Trophoblast cell (in vitro differentiated cells and primary cell): Measurements from ENCODE around the gene BEND3.
A peak's percentile ranks its signal among the peaks of the same experiment; 100 is the strongest.

Source experiments
- DNase-seq, 2 donors: peaks; one replicate each; pipeline ENCODE4 v3.0.0-alpha.2; 2016
- H2AFZ ChIP-seq: 2 replicates; pipeline ENCODE4 v1.6.1; 2013; ENCODE audit warnings: low read length, moderate library complexity, mild to moderate bottlenecking; ENCODE audit not compliant: insufficient read depth, poor library complexity
- H2AK5ac ChIP-seq: 2 replicates; pipeline ENCODE4 v1.6.1; 2013; ENCODE audit warnings: mild to moderate bottlenecking, low read length
- H2BK120ac ChIP-seq: 2 replicates; pipeline ENCODE4 v1.6.1; 2013; ENCODE audit warnings: low read length, mild to moderate bottlenecking, moderate library complexity; ENCODE audit not compliant: insufficient read depth, poor library complexity
- H2BK12ac ChIP-seq: 2 replicates; pipeline ENCODE4 v1.6.1; 2013; ENCODE audit warnings: mild to moderate bottlenecking, low read length, moderate library complexity
- H2BK5ac ChIP-seq: 2 replicates; pipeline ENCODE4 v1.6.1; 2013; ENCODE audit warnings: low read length, low read depth, moderate library complexity, mild to moderate bottlenecking; ENCODE audit not compliant: poor library complexity
- H3K14ac ChIP-seq: 2 replicates; pipeline ENCODE4 v1.6.1; 2013; ENCODE audit warnings: mild to moderate bottlenecking, low read length
- H3K18ac ChIP-seq: 2 replicates; pipeline ENCODE4 v1.6.1; 2013; ENCODE audit warnings: mild to moderate bottlenecking, low read length
- H3K23ac ChIP-seq: 2 replicates; pipeline ENCODE4 v1.6.1; 2013; ENCODE audit warnings: low read length
- H3K27ac ChIP-seq: 2 replicates; pipeline ENCODE4 v1.5.1; 2013; ENCODE audit warnings: low read depth, mild to moderate bottlenecking, inconsistent platforms, low read length, moderate library complexity
- H3K27me3 ChIP-seq: 2 replicates; pipeline ENCODE4 v1.6.1; 2013; ENCODE audit warnings: inconsistent platforms, mild to moderate bottlenecking, low read length, moderate library complexity; ENCODE audit not compliant: insufficient read depth
- H3K36me3 ChIP-seq, 2 experiments: 1 replicate in 1 of 2; 2 replicates in 1 of 2; pipeline ENCODE4 v1.6.1; 2013; ENCODE audit warnings: low read length in 2 of 2, mild to moderate bottlenecking in 2 of 2, moderate library complexity in 1 of 2; ENCODE audit not compliant: insufficient read depth in 2 of 2, control insufficient read depth in 1 of 2
- H3K4ac ChIP-seq: 2 replicates; pipeline ENCODE4 v1.6.1; 2013; ENCODE audit warnings: low read depth, mild to moderate bottlenecking, low read length, moderate library complexity
- H3K4me1 ChIP-seq, 2 experiments: 1 replicate in 1 of 2; 2 replicates in 1 of 2; pipeline ENCODE4 v1.6.1; 2013; ENCODE audit warnings: low read length in 2 of 2, mild to moderate bottlenecking in 2 of 2, moderate library complexity in 1 of 2; ENCODE audit not compliant: insufficient read depth in 2 of 2, control insufficient read depth in 1 of 2
- H3K4me2 ChIP-seq: 2 replicates; pipeline ENCODE4 v1.6.1; 2013; ENCODE audit warnings: inconsistent platforms, mild to moderate bottlenecking, low read length, moderate library complexity
- H3K4me3 ChIP-seq: 2 replicates; pipeline ENCODE4 v1.5.1; 2013; ENCODE audit warnings: mild to moderate bottlenecking, low read depth, low read length, inconsistent platforms
- H3K79me1 ChIP-seq: one replicate; pipeline ENCODE4 v1.6.1; 2013; ENCODE audit warnings: low read length
- H3K79me2 ChIP-seq: 2 replicates; pipeline ENCODE4 v1.6.1; 2013; ENCODE audit warnings: low read length, mild to moderate bottlenecking; ENCODE audit not compliant: control insufficient read depth, insufficient read depth, poor library complexity
- H3K9ac ChIP-seq: 2 replicates; pipeline ENCODE4 v1.6.1; 2013; ENCODE audit warnings: mild to moderate bottlenecking, low read length
- H3K9me3 ChIP-seq: 2 replicates; pipeline ENCODE4 v1.6.1; 2013; ENCODE audit warnings: low read depth, mild to moderate bottlenecking, control low read depth, inconsistent platforms, low read length; ENCODE audit not compliant: insufficient read depth
- H4K12ac ChIP-seq: 2 replicates; pipeline ENCODE4 v1.6.1; 2013; ENCODE audit warnings: low read depth, mild to moderate bottlenecking, low read length, moderate library complexity
- H4K8ac ChIP-seq: 2 replicates; pipeline ENCODE4 v1.6.1; 2013; ENCODE audit warnings: low read depth, mild to moderate bottlenecking, low read length, moderate library complexity
- H4K91ac ChIP-seq: one replicate; pipeline ENCODE4 v1.6.1; 2013; ENCODE audit warnings: low read depth, mild to moderate bottlenecking, low read length, moderate library complexity
- WGBS: extraction: QIAGEN DNeasy Blood & Tissue Kit; methylation state at CpG from one replicate; pipeline ENCODE4 v1.1.7; 2013; ENCODE audit warnings: missing lambda C conversion rate; ENCODE audit not compliant: insufficient read length, insufficient coverage; ENCODE audit errors: extremely low coverage; 5-methylcytosine and 5-hydroxymethylcytosine counted together

Gene BEND3

DNA sequence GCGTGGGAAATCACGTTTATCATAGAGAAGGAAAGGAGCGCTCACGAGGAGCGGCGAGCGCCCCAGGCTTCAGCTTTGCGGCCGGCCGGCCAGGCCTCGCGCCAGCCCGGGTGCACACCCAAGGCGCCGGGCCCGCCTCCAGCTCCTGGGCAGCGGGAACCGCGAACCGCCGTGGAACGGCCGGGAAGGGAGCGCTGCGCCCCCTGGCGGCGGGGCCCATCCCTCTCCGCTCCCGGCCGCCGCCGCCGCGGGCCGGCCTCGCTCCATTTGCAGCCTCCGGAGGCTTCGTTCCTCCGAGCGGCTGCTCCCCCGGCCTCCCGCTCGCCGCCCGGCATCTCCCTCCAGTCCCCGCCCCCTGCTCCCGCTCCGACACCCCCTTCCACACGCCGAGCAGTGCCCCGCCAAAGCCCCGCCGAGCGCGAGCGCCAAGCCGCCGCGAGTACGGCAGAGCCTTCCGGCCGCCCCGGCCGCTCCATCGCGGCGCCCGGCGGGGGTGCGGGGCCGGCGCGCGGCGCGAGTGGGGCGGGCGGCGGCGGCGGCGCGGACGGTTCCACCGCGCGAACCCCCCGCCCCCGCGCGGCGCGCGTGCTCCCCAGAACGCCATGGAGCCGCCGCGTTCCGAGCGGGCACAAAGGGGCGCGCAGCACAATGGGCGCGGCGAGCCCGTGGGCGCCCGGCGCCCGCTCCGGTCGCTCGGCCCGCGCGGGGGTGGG is 946 bp downstream of the BEND3 start:
- Histone ChIP-seq H3K4me2 (peak overlapping the region; percentile 100), H2BK5ac (peak overlapping the region; percentile 31), H3K79me2 (peaks cover 3% of the 10 kb centered on the region), H3K4me1 (peaks cover 4 to 5% of the 10 kb centered on the region in 2 experiments), H4K8ac (peak overlapping the region; percentile 84), H2BK120ac (no peak overlapping the region), H3K14ac (peak overlapping the region; percentile 55), H3K27ac (peak overlapping the region; percentile 88), H4K91ac (peak overlapping the region; percentile 71), H3K9me3 (no peaks in the 10 kb centered on the region), H3K79me1 (peaks cover 7% of the 10 kb centered on the region), H3K23ac (no peak overlapping the region), H3K18ac (peak overlapping the region; percentile 58), H4K12ac (no peak overlapping the region), H3K36me3 (no peaks in the 10 kb centered on the region), H3K27me3 (no peaks in the 10 kb centered on the region), H2BK12ac (no peak overlapping the region), H3K4me3 (peak overlapping the region; percentile 89), H2AFZ (no peak overlapping the region), H2AK5ac (no peak overlapping the region), H3K9ac (peak overlapping the region; percentile 86), H3K4ac (no peak overlapping the region)
- no CpG with 5 or more reads among the region's 116 CpGs for WGBS
- DNase-seq = peak; percentile 86 to 94

DNA sequence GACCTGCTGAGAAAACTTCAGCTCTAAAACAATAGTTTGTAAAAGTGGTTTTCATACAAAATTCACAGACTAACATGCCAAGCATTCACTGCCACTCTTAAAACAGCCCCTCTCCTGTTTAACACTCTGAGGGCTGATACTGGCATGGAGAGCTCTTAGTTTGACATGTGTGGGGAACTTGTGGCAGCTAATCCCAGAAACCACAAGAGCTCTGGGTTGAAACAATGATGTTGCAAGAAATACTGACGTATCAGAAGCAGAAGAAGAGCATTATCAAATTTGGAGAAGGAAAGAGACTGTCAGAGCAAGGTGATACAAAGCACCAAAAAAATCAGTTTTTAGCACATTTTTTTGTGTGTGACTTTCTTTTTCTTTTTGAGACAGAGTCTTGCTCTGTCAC is 5.1 kb downstream of the BEND3 start:
- Histone ChIP-seq H3K27ac (no peak overlapping the region), H2BK120ac (no peak overlapping the region), H3K79me2 (no peaks in the 10 kb centered on the region), H3K14ac (no peak overlapping the region), H3K4me2 (no peak overlapping the region), H3K4me3 (no peak overlapping the region), H3K9me3 (no peaks in the 10 kb centered on the region), H3K4me1 (peaks cover 7% of the 10 kb centered on the region in 2 experiments), H3K18ac (no peak overlapping the region), H2BK5ac (no peak overlapping the region), H3K79me1 (peaks cover 4% of the 10 kb centered on the region), H2AFZ (no peak overlapping the region), H3K36me3 (no peaks in the 10 kb centered on the region), H4K8ac (no peak overlapping the region), H4K12ac (no peak overlapping the region), H2BK12ac (no peak overlapping the region), H3K9ac (no peak overlapping the region), H3K23ac (no peak overlapping the region), H4K91ac (no peak overlapping the region), H3K27me3 (no peaks in the 10 kb centered on the region), H3K4ac (no peak overlapping the region), H2AK5ac (no peak overlapping the region)
- no CpG with 5 or more reads among the region's 1 CpG for WGBS
- DNase-seq = no peak

DNA sequence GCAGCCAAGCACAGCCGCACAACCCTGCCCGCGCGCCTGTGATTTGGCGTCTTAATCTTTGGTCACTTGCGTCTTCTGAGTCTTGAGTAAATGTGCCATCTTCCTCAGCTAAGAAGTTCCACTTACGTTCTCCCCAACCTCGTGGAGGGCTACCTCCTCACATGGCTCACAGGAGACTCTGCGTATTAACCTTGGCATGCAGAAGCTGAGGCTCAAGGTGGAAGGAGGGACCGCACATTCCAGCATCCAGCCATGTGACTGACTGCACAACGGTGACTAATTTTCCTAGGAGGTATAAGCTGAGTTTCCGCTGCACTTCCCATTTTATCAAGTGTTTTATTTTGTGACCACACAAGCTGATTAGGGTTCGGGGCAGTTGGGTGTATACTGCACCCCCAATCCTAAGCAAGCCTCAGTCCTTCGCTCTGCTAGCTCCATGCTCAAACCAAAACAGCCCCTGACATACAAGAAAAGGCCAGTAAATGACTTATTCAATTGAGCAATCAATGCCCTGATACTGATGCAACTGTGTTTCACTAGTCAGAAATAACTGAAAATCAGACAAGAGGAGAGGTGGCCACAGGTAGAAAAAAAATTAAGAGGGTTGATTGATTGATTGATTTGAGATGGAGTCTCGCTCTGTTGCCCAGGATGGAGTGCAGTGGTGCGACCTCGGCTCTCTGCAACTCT is 7.0 kb downstream of the BEND3 start:
- Histone ChIP-seq H2BK120ac (no peak overlapping the region), H3K79me1 (no peaks in the 10 kb centered on the region), H3K27ac (no peak overlapping the region), H3K18ac (no peak overlapping the region), H3K36me3 (no peaks in the 10 kb centered on the region), H3K4me2 (no peak overlapping the region), H3K23ac (no peak overlapping the region), H2BK12ac (no peak overlapping the region), H3K4ac (no peak overlapping the region), H3K4me3 (no peak overlapping the region), H2AK5ac (no peak overlapping the region), H4K91ac (no peak overlapping the region), H2BK5ac (no peak overlapping the region), H3K79me2 (no peaks in the 10 kb centered on the region), H2AFZ (no peak overlapping the region), H3K9ac (no peak overlapping the region), H3K27me3 (no peaks in the 10 kb centered on the region), H4K8ac (no peak overlapping the region), H3K14ac (no peak overlapping the region), H3K9me3 (no peaks in the 10 kb centered on the region), H3K4me1 (peaks cover 2 to 4% of the 10 kb centered on the region in 2 experiments), H4K12ac (no peak overlapping the region)
- whole genome bisulfite sequencing = no CpG with 5 or more reads among the region's 17 CpGs
- peak; percentile 80 to 87 for DNase-seq

DNA sequence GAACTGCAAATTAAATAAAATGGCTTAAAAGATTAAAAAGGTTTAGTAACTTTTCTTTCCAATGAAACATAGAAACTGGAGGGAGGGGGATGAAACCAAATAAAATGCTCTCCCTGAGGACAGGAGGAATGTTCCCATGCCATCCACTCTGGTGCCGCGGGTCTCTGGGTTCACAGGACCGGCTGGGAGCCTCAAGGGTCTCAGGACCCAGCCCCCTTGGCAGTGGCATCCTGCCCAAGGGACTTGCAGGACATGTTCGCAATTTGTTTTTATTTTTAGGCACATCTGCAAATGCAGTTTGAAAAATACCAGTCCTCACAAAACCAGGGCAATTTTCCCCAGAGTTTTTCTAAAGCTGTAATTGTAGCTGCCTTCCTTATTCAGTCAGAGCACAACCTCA is 7.5 kb downstream of the BEND3 start:
- Histone ChIP-seq H3K4me3 (no peak overlapping the region), H3K4ac (no peak overlapping the region), H2AK5ac (no peak overlapping the region), H3K27me3 (no peaks in the 10 kb centered on the region), H3K79me2 (no peaks in the 10 kb centered on the region), H3K79me1 (no peaks in the 10 kb centered on the region), H3K4me2 (no peak overlapping the region), H3K4me1 (peaks cover 2 to 8% of the 10 kb centered on the region in 2 experiments), H4K12ac (no peak overlapping the region), H2BK5ac (no peak overlapping the region), H3K36me3 (no peaks in the 10 kb centered on the region), H4K91ac (no peak overlapping the region), H3K14ac (no peak overlapping the region), H3K9me3 (peaks cover 2% of the 10 kb centered on the region), H3K18ac (no peak overlapping the region), H2BK12ac (no peak overlapping the region), H3K23ac (no peak overlapping the region), H3K27ac (no peak overlapping the region), H3K9ac (no peak overlapping the region), H2BK120ac (no peak overlapping the region), H2AFZ (no peak overlapping the region), H4K8ac (no peak overlapping the region)
- no CpG with 5 or more reads among the region's 4 CpGs for WGBS
- no peak for DNase-seq
